Stimulated activated CD4-positive, alpha-beta T cell treated with anti-CD3 and anti-CD28 coated beads, TNF-alpha, amount 100 ng/mL, for 4 hours (primary cell): ENCODE data around the gene MAP3K3.

Experiments used
- DNase-seq, 3 experiments: peaks; one replicate each; pipeline ENCODE4 v3.0.0-alpha.2; 2020; ENCODE audit warnings: low read depth in 3 of 3

MAP3K3 gene

GRCh38 chr17:63622574-63623390 lies 565 bp downstream of the MAP3K3 start:
- peak in 2 of 3 experiments; percentile 29 to 45 for DNase-seq

GRCh38 chr17:63623786-63624530 lies 1.7 kb downstream of the MAP3K3 start:
- no peak for DNase-seq

GRCh38 chr17:63624531-63624880 lies 2.3 kb downstream of the MAP3K3 start:
- DNase-seq = no peak

- no peak for DNase-seq
Measured at GRCh38 chr17:63626551-63627180, 4.4 kb downstream of the MAP3K3 start.

GRCh38 chr17:63629627-63630026 lies 7.4 kb downstream of the MAP3K3 start:
- DNase-seq = no peak

GRCh38 chr17:63631062-63631461 lies 8.8 kb downstream of the MAP3K3 start:
- no peak for DNase-seq

- DNase-seq = no peak
Measured at GRCh38 chr17:63631626-63632025, 9.4 kb downstream of the MAP3K3 start.

GRCh38 chr17:63633742-63634141 lies 11.5 kb downstream of the MAP3K3 start:
- no peak for DNase-seq

- no peak for DNase-seq
Measured at GRCh38 chr17:63634163-63634562, 11.9 kb downstream of the MAP3K3 start.

GRCh38 chr17:63634816-63635215 lies 12.6 kb downstream of the MAP3K3 start:
- no peak for DNase-seq

GRCh38 chr17:63635290-63635689 lies 13.1 kb downstream of the MAP3K3 start:
- no peak for DNase-seq

- no peak for DNase-seq
Measured at GRCh38 chr17:63635787-63636186, 13.6 kb downstream of the MAP3K3 start.

GRCh38 chr17:63639125-63639524 lies 16.9 kb downstream of the MAP3K3 start:
- DNase-seq = no peak

GRCh38 chr17:63640038-63640437 lies 17.8 kb downstream of the MAP3K3 start:
- DNase-seq = no peak

- no peak for DNase-seq
Measured at GRCh38 chr17:63641692-63642448, 19.7 kb downstream of the MAP3K3 start.

- DNase-seq = no peak
Measured at GRCh38 chr17:63644846-63645245, 22.6 kb downstream of the MAP3K3 start.

- DNase-seq = no peak
Measured at GRCh38 chr17:63645775-63646487, 23.7 kb downstream of the MAP3K3 start.

- no peak for DNase-seq
Measured at GRCh38 chr17:63646488-63646806, 24.2 kb downstream of the MAP3K3 start.

GRCh38 chr17:63647065-63647725 lies 25.0 kb downstream of the MAP3K3 start:
- DNase-seq = no peak

GRCh38 chr17:63647936-63648335 lies 25.7 kb downstream of the MAP3K3 start:
- no peak for DNase-seq

- DNase-seq = no peak
Measured at GRCh38 chr17:63649813-63650212, 27.6 kb downstream of the MAP3K3 start.
